GM12891 (cell line): Measurements from ENCODE around the gene UIMC1.
"Not testable (repeated sequence)": the region's sequence is repeated elsewhere in the genome, so short reads cannot be mapped to it uniquely, and the experiment has no call there.

Source experiments
- PAX5 ChIP-seq: IDR thresholded peaks from 2 replicates; pipeline ENCODE4 v1.6.1; 2011; ENCODE audit warnings: low read length, moderate library complexity, mild to moderate bottlenecking; ENCODE audit not compliant: insufficient read depth, severe bottlenecking
- POLR2A ChIP-seq: IDR thresholded peaks from 2 replicates; pipeline ENCODE4 v1.6.1; 2011; ENCODE audit warnings: low read depth, low read length, control low read depth
- POLR2AphosphoS5 ChIP-seq: IDR thresholded peaks from 2 replicates; pipeline ENCODE4 v1.6.1; 2011; ENCODE audit warnings: low read depth, low read length, control low read depth
- POU2F2 ChIP-seq: IDR thresholded peaks from 2 replicates; pipeline ENCODE4 v1.6.1; 2011; ENCODE audit warnings: low read depth, mild to moderate bottlenecking, control low read depth, low read length, moderate library complexity
- SPI1 ChIP-seq: IDR thresholded peaks from 2 replicates; pipeline ENCODE4 v1.6.1; 2011; ENCODE audit warnings: low read depth, low read length, control low read depth
- TAF1 ChIP-seq: IDR thresholded peaks from 2 replicates; pipeline ENCODE4 v1.6.1; 2011; ENCODE audit warnings: low read depth, low read length, control low read depth

GRCh38 chr5:176873011-176873410 is 133.6 kb downstream of the UIMC1 start:
- not testable (repeated sequence) for TF ChIP-seq POLR2A, TAF1, POLR2AphosphoS5, PAX5, SPI1, POU2F2
